PC-3 (cell line): Measurements from ENCODE around the gene THY1. TPM values are rescaled to one million over a fixed set of nuclear protein-coding genes. Genes with fewer than 3 reads are reported as not detected.

Experiments
- ATAC-seq: fragments of 200-7000 bp; cut with Tn5 transposase; 2 replicates; pipeline ENCODE4 v1.9.1; 2020; ENCODE audit warnings: mild to moderate bottlenecking, moderate library complexity
- BruUV-seq: library from RNA; stranded (reverse); fragments of 400-500 nt; replicated peaks from 2 replicates; lab custom pipeline; 2021; lab: Mats Ljungman, UMichigan
- CTCF ChIA-PET: fragments of 300-600 bp; sonication (Branson Sonifier 250); formaldehyde crosslinking; loops from one replicate; lab custom pipeline; 2022; ENCODE audit warnings: antibody characterized with exemption; lab: Charles Lee
- POLR2A ChIA-PET: fragments of 300-600 bp; sonication (Branson Sonifier 250); formaldehyde crosslinking; loops from one replicate; lab custom pipeline; 2022; ENCODE audit warnings: antibody characterized with exemption; ENCODE audit not compliant: unreplicated experiment; lab: Charles Lee
- DNase-seq: peaks from one replicate; pipeline ENCODE4 v3.0.0-alpha.2; 2015
- H2AFZ ChIP-seq: fragments of 300-600 bp; sonication (generic); 2 replicates; pipeline ENCODE4 v1.6.0; 2016; ENCODE audit warnings: antibody characterized with exemption, low read length
- H3F3A ChIP-seq: fragments of 300-600 bp; sonication (generic); one replicate; pipeline ENCODE4 v1.6.0; 2017; ENCODE audit warnings: antibody characterized with exemption, low read length, control low read depth, mild to moderate bottlenecking; ENCODE audit not compliant: unreplicated experiment
- H3K27ac ChIP-seq: fragments of 300-600 bp; sonication (generic); 2 replicates; pipeline ENCODE4 v1.5.1; 2016; ENCODE audit warnings: mild to moderate bottlenecking, low read length
- H3K27me3 ChIP-seq: fragments of 300-600 bp; sonication (generic); 2 replicates; pipeline ENCODE4 v1.6.1; 2016; ENCODE audit warnings: low read length, mixed read lengths
- H3K36me3 ChIP-seq: fragments of 300-600 bp; sonication (generic); 2 replicates; pipeline ENCODE4 v1.6.1; 2016; ENCODE audit warnings: low read depth, mixed run types, low read length, mixed read lengths
- H3K4me1 ChIP-seq: fragments of 300-600 bp; sonication (generic); 2 replicates; pipeline ENCODE4 v1.5.1; 2016; ENCODE audit warnings: low read length; ENCODE audit not compliant: insufficient read depth
- H3K4me2 ChIP-seq: fragments of 300-600 bp; sonication (generic); 2 replicates; pipeline ENCODE4 v1.6.0; 2016; ENCODE audit warnings: low read length
- H3K4me3 ChIP-seq: fragments of 300-600 bp; sonication (generic); 2 replicates; pipeline ENCODE4 v1.5.1; 2016; ENCODE audit warnings: mild to moderate bottlenecking, low read length, mixed read lengths
- H3K79me2 ChIP-seq: fragments of 300-600 bp; sonication (generic); 2 replicates; pipeline ENCODE4 v1.6.1; 2017; ENCODE audit warnings: low read length, mixed read lengths
- H3K9ac ChIP-seq: fragments of 300-600 bp; sonication (generic); 2 replicates; pipeline ENCODE4 v1.6.0; 2016; ENCODE audit warnings: mild to moderate bottlenecking, low read length
- H3K9me2 ChIP-seq: fragments of 300-600 bp; sonication (generic); replicated peaks from 2 replicates; pipeline ENCODE4 v1.6.1; 2016; ENCODE audit warnings: mixed run types, low read length, mixed read lengths
- H3K9me3 ChIP-seq: fragments of 300-600 bp; sonication (generic); 2 replicates; pipeline ENCODE4 v1.6.1; 2016; ENCODE audit warnings: low read length, mixed read lengths
- H4K20me1 ChIP-seq: fragments of 300-600 bp; sonication (generic); 2 replicates; pipeline ENCODE4 v1.6.1; 2016; ENCODE audit warnings: low read length, mixed read lengths
- EZH2 ChIP-seq: fragments of 300-600 bp; sonication (generic); IDR thresholded peaks from one replicate; pipeline ENCODE4 v1.6.1; 2017; ENCODE audit warnings: antibody characterized with exemption, mild to moderate bottlenecking, low read length; ENCODE audit not compliant: unreplicated experiment
- EZH2phosphoT487 ChIP-seq: fragments of 300-600 bp; sonication (generic); IDR thresholded peaks from 2 replicates; pipeline ENCODE4 v1.6.1; 2018; ENCODE audit warnings: mild to moderate bottlenecking, antibody characterized with exemption, low read length, borderline replicate concordance
- intact Hi-C: fragments of 100-400 bp; cut with micrococcal nuclease; formaldehyde crosslinking; loops from 2 replicates; pipeline ENCODE4 v1.9.0; 2023
- total RNA-seq: library from RNA; depleted of rRNA; stranded (reverse); fragments of >200 nt; gene quantifications from 2 replicates; pipeline ENCODE4 v1.2.3, GENCODE V29; 2014
- TF ChIP-seq, protein P1 (sequence below): fragments of 300-600 bp; sonication (generic); conservative IDR thresholded peaks from 2 replicates; pipeline ENCODE4 v1.5.1; 2017; ENCODE audit warnings: antibody characterized with exemption, low read depth, mild to moderate bottlenecking, low read length

Gene THY1
- total RNA-seq, 1 experiment from 2014 or later: not detected

DNA sequence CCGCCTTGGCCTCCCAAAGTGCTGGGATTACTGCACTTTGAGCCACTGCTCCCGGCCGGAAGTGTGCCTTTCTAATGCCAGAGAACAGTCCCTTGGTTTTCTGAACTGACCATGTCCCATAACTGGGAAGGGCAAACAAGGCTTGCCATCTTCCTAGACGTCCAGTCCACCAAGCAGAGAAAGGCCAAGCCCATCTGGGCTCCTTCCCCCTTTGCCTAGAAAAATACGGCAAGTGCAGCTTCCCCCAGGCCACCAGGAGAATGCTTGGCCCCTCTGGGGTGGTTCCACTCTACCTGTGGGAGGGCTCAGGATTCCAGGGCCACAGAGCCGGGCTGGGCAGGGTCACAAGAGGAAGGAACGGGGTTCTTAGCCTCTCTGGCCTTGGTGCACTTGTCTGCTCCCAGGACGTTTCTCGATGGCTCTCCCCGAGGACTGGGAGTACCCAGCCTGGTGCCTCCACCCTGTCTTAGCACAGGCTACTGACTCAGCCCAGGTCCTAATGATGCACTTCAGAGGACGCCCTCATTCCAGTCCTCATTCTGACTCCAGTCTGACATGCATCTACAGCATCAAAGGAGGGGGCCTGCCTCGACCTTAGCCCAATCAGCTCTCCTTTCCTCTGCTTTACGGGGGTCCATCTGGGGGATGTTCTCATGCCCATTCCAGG lies 42.7 kb downstream of the THY1 start:
- ChIA-PET CTCF (no interaction called here), POLR2A (no interaction called here)
- Histone ChIP-seq H3K36me3 (no peaks in the 10 kb centered on the region), H3K4me1 (peaks cover 27% of the 10 kb centered on the region), H3K9ac (no peak overlapping the region), H4K20me1 (no peaks in the 10 kb centered on the region), H3K79me2 (no peaks in the 10 kb centered on the region), H3F3A (no peaks in the 10 kb centered on the region), H2AFZ (peak overlapping the region; percentile 95), H3K27ac (no peak overlapping the region), H3K27me3 (no peaks in the 10 kb centered on the region), H3K4me3 (peak overlapping the region; percentile 80), H3K4me2 (peak overlapping the region; percentile 99), H3K9me3 (no peaks in the 10 kb centered on the region), H3K9me2 (no peaks in the 10 kb centered on the region)
- no peak for TF ChIP-seq EZH2
- TF ChIP-seq EZH2phosphoT487: no peak
- TF ChIP-seq, protein P1, sequence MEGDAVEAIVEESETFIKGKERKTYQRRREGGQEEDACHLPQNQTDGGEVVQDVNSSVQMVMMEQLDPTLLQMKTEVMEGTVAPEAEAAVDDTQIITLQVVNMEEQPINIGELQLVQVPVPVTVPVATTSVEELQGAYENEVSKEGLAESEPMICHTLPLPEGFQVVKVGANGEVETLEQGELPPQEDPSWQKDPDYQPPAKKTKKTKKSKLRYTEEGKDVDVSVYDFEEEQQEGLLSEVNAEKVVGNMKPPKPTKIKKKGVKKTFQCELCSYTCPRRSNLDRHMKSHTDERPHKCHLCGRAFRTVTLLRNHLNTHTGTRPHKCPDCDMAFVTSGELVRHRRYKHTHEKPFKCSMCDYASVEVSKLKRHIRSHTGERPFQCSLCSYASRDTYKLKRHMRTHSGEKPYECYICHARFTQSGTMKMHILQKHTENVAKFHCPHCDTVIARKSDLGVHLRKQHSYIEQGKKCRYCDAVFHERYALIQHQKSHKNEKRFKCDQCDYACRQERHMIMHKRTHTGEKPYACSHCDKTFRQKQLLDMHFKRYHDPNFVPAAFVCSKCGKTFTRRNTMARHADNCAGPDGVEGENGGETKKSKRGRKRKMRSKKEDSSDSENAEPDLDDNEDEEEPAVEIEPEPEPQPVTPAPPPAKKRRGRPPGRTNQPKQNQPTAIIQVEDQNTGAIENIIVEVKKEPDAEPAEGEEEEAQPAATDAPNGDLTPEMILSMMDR: no peak
- no peak for ATAC-seq
- no TSS peak for BruUV-seq
- intact Hi-C loops: loop anchor here (2.0 kb wide), 1 partner anchor 19 kb away; no protein-coding TSS in a partner anchor
- no peak for DNase-seq

- ChIA-PET POLR2A (interaction anchor here (0.7 kb wide), 1 partner anchor 39 kb away, joined by 6 read pairs; no protein-coding TSS in a partner anchor), CTCF (no interaction called here)
- Histone ChIP-seq H3K36me3 (no peaks in the 10 kb centered on the region), H2AFZ (no peak overlapping the region), H3K4me1 (peaks cover 27% of the 10 kb centered on the region), H4K20me1 (no peaks in the 10 kb centered on the region), H3F3A (no peaks in the 10 kb centered on the region), H3K79me2 (no peaks in the 10 kb centered on the region), H3K9me2 (no peaks in the 10 kb centered on the region), H3K4me2 (no peak overlapping the region), H3K9ac (no peak overlapping the region), H3K27ac (no peak overlapping the region), H3K4me3 (no peak overlapping the region), H3K9me3 (no peaks in the 10 kb centered on the region), H3K27me3 (no peaks in the 10 kb centered on the region)
- ATAC-seq (no peak), DNase-seq (no peak)
- TF ChIP-seq, protein P1: no peak
- no TSS peak for BruUV-seq
- intact Hi-C loops: no loop called here
Observed at GRCh38 chr11:119378851-119379465, 44.0 kb downstream of the THY1 start.
